GM04504 (cell line): ENCODE data around the gene PMEPA1.

Experiments
- DNase-seq: peaks from one replicate; pipeline ENCODE4 v3.0.0-alpha.2; 2012; ENCODE audit warnings: low read depth

PMEPA1 gene

DNA sequence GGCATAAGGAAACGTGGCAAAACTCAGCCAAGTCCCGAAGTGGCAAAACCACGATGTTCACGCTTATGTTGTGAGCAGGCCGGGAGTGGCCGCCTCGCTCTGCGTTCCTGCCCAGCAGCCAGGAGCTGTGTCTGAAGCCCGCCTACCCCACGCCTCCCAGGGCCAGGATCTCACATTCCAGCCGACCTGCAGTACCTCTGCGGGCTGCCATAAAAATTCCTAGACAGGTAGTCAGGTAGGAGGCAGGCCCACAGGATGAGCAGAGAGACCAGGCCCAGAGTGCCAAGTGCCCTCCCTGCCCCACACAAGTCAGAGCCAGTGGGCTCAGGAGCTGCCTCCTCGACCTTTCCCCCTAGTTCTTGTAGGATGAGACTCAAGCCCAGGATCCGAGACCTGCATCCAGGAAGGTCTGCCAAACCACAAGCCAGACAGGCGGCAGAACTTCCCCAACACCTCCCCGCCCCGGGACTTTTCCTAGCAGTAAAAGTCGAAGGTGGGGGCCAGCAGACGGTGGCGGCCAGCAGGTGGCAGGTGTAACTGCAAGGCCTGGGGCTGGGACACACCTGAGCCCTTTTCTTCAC lies 16.7 kb downstream of the PMEPA1 start:
- DNase-seq, result no peak

DNA sequence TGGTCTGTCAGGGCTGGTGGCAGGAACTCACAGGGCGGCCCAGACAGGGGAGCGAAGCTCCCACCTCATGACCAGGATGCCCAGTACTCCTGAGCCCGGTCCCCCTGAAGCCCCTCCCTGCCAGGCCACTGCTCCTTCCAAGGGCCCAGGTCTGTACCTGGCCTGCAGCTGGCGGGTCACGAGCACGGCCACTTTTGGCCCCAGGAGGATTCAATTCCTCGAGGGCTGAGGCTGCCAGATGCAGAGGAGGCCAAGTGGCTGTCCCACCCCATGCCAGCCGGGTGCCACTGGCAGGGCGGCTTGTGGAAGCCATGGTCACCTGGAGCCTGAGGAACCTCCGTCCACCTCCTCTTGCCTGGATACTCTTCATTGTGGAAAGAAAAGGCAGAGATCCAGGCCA lies 17.4 kb downstream of the PMEPA1 start:
- no peak for DNase-seq

DNA sequence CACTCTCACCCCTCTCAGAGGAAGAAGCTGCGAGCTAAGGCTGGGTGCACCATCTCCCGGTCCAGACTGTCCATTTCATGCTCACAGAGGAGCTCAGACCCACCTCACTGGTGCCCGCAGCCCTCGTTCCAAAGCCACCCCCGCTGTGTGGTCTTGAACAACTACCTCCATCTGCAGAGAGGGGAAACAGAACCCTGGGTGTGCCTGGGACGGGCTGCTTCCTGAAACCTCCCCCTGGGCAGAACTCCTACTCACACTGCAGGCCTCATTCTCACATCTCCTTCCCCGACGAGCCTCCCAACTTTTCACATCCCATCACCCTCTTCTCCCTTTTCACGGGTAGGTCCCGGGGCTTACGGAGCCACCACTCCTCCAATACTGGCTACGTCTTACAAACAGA lies 18.1 kb downstream of the PMEPA1 start:
- no peak for DNase-seq

DNA sequence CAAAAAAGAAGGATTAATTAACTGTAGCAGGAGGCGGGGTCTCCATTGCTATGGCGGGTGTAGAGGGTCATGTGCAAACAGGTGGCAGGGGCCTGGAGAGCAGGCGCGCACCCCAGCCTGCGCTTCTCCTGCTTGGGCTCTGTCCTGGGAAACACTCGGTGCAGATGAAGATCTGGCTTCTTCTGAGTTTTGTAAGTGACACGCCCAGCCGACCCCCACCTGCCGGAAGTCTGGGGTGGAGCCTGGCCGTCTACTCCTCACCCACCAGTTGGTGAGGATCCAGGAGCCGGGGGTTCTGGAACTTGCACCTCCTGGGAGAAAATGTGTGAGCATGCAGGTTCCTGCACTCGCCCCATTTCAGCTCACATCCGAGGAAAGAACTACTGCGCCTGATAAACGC lies 19.3 kb downstream of the PMEPA1 start:
- no peak for DNase-seq

DNA sequence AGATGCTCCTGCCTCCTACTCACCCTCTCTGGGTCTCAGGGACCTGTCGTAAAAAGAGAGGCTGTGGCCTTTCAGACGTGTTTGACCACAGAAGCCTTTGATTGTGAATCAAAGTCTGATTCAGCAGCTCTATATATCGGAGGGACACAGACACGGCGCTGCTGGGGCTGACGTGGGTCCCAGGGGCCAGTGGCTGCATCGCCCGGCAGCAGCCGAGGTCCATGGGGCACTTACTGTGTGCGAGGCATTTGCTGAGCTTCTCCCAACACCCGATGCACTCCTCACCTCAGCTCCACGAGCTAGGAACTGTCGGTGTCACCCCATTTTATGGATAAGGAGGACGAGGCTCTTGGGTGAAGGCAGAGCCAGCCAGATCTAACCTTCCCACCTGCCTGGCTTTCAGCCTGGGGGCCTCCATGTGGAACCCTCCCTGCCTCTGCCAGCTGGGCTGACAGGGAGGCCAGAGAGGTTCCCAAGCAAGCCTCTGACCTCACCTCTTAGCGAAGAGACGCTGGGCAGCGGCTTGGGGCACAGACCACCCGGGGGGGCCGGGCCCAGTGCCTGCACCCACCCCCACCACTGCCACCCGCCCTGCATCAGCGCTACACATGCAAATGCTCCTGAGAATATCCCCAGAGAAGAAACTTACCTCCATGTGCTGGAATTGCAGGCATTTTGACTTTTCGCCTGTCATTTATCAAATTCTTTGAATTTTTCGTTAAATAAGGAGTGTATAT lies 19.9 kb downstream of the PMEPA1 start:
- DNase-seq, result no peak

DNA sequence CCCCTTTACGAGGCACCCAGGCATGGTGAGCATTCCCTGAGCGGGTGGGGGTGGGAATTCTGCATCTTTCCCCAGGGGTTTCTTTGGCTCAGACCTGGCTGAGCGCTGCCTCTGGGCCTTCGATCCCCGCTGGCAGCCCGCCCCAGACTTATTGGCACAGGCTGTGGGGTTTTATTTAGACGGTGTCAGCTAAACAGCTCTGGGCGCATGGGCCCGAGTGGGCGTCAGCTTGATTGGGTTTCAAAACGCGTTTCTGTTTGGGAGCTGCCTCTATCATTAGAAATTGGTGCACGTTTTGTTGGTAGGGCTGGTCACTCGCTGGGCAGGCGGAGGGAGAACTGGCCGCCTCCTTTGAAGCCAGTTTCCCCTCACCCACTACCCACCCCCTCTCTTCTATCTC lies 21.0 kb downstream of the PMEPA1 start:
- DNase-seq, result no peak

DNA sequence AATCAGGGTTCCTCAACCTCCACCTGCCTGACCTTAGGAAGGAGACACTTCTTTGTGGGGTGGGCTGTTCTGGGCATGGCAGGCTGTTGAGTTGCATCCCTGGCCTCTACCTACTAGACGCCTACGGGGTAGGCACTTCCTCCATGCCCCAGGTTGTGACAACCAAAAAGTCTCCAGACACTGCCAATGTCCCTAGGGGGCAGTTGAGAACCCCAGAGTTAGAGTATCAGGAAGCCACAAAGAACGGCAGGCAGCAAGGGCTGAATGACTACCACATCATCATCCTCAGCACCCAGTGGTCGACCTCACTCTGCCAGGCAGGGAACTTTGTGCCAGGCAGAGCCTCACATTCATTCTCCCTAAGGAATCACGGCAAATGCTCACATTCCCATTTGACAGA lies 21.5 kb downstream of the PMEPA1 start:
- no peak for DNase-seq

DNA sequence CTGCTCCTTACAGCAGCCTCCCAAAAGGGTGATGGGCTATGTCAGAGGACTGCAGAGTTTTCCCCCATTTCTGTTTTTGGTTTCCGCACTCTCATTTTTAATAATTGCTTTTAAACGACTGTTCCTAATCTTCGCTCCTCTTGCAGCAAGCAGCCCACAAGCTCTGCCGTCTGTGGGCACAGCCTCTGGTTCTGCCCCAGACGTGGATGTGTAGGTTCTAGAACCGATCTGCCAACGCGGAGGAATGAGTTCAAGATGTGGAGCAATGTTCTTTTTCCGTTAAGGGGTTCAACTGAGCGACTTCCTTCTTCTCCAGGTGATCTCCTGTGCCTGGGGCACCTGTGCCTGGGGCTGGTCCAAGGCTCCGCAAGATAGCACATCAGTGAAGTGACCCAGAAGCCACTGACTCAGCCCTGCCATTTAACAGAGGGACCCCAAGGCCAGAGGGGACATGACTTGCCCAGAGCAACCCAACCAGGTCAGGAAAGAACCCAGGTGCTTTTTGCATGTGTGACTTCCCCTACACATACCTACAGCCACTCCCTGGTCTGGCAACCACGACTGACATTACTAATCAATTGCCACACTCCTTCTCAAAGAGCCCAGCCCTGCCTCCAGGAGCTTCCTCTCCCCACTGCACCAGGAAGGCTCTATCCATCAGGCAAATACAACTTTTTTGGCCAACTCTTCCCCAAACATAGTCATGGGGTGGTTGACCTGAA lies 22.7 kb downstream of the PMEPA1 start:
- no peak for DNase-seq

DNA sequence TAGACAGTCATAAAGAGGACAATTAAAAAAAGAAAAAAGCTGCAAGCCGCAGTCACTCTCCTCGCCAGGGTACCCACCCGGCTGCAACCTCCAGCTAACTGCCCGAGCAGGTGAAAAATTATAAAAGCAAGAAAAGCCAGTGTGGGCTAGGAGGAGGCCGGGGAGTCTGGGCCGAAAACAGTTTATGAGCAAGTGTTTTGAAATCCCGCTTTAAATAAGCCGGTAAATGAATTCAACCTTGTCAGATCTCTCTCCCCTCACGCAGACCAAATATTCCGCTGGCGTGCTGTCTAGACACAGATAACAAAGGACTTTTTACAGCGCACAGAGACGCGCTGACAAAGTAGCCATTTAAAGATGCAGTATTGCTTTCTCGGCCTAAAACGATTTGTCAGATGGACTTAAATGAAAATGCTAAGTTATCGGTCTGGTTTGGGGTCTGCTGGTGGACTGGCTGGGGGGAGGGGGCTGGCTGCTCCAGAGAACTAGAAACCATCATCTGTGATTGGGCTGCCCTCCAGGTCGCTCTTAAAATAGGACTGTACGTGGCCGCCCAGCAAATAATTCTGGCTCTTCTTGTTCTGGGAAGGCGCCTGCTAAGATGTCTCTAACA lies 24.6 kb downstream of the PMEPA1 start:
- no peak for DNase-seq

DNA sequence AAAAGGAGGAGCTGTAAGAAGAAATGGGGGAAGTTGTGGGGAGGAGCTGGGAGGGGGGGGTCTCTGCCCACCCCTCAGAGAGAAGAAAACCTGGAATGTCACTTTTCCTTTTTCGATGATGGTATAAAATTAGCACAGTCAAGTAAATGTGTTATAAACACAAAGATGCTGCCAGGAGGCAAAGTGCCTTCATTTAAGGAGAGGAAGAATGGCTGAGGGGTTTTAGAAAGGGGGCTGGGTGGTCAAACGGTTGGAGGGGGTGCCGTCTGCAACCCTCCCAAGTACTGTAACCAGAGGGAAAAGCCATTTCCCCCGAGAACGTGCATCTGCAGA lies 25.0 kb downstream of the PMEPA1 start:
- no peak for DNase-seq

DNA sequence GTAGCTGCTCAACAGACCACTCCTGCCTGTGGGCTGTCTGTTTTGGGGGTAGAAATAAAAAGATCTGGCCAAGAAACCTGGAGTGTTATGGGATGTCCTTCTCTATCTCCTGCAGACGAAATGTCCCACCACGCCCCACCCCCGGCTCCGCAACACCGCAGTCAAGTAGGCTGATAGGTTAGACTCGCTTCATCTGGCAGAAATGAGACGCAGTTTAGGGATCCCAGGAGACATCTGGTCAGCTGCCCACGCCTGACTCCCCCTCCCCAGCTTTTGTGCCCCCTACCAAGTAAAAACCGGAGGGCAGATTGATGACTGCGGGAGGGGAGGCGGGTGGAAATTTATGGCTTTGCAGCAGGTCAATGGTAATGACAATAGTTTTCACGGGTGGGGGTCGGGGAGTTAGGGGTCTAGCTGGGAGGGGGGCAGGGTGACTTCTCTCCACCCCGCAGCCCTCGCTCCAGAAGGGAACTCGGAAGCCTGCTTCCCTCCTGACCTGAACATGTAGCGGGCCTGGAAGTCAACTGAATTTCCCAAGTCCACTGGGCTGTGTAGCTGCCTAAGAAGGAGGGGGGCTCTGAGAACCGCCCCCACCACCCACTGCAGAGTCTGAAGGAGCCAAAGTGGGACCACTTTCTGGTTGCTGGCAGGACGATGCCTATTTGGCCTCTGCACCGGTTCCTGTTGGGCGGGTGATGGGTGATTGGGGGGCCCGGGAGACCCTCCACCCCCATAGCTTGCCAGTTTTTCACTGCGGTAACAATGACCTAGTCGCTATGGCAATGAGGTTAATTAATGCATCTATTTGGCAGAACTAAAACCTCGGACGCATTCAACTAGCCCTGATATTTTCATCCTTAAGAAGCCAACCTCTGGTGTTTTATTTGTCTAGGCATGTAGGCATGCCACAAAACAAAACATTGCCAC lies 25.7 kb downstream of the PMEPA1 start:
- no peak for DNase-seq

DNA sequence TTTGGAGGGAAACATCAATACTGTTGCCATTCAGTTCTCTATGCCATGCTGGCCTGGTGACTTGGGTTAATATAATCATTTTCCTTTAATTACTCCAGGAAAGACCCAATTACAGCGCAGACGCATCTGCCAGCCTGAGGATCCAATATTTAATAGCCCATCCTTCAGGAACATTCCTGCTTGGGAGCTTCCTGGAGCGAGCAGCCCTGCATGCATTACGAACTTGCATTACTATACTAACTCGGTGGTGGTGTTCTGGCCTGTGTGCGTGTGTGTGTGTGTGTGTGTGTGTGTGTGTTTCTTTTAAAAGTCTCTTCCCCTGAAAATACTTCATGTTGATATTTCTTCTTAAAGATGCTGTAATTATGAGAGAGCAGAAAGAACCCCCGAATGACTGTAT lies 26.5 kb downstream of the PMEPA1 start:
- no peak for DNase-seq

DNA sequence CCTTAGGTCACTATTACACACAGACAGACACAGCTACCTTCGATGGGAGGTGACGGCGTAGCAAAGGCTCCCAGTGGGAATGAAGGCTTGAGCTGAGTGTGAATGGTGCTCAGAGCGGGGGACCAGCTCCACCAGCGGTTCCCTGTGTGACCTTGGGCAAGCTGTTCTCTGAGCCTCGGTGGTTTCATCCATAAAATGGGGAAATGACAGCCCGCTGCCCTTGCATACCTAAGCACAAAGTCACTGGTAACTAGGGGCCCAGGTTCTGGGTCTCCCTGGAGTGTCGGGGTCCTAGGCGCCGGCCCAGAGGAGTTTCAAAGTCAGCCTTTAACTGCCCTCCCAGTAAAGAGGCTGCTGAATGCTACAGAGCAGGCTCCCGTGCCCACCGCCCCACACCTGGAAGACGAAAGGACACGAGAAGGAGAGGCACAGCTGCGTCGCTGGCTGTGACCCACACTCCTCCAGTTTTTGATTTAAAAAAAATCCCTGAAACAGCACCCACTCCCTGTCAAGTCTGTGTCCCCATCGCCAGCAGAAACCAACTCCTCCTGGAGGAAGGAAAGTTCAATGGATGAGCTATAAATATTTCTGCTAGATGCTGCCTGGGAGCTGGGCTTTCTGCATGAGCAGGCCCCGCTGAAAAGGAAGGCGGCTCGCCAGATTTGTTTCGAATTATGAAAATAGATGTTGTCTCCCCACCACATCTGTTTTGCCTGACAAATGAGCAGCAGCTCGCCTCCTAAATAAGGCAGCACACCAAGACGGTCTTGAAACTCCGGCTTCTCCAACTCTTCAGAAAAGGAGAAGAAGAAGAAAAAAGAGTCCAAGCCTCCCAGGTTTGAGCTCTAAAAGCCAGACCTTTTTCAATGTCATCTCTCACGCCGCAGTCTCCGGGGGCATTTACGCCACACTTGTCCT lies 27.4 kb downstream of the PMEPA1 start:
- no peak for DNase-seq

DNA sequence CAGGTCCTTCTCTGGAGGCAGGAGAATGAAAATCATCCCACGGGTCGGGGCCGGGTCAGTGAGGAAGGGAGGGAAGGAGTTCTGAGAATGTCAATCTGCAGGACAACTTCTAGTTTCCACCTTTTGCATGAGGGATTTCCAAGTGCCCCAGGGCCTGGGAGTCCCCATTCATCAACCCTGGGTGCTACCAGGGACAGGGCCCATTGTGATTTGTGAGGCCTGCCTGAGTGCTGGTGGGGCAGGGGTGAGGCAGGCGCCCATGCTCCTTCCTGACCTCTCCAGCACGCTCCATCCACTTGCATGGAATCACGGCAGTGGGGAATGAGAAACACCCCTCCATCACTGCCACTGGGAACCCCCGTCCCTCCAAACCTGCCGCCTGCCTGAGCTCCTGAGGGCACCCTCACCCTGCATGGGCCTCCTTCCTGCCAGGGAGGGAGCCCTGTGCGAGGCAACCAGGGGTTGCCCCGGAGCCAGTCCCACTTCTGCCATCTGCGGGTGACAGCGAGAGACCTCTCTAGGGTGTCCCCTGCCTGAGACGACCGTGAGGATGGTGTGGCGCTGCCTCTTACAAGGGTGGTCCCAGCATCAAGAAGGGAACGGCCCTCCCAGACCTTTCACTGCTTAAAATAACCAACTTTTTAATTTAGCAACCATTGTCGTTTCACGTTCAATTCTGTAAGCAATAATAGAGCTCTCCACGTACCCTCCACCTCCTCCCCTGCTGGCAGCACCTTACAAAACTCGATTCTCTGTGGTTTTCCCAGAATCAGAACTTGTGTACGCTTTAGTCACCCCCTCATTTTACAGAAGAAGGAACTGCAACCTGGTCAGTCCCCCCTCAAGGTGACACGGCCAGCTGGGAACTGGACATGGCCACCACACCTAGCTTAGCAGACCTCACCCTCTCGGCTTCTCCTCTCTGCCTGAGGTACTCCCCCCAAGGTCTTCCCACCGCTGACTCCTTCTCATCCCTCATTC lies 28.6 kb downstream of the PMEPA1 start:
- no peak for DNase-seq

DNA sequence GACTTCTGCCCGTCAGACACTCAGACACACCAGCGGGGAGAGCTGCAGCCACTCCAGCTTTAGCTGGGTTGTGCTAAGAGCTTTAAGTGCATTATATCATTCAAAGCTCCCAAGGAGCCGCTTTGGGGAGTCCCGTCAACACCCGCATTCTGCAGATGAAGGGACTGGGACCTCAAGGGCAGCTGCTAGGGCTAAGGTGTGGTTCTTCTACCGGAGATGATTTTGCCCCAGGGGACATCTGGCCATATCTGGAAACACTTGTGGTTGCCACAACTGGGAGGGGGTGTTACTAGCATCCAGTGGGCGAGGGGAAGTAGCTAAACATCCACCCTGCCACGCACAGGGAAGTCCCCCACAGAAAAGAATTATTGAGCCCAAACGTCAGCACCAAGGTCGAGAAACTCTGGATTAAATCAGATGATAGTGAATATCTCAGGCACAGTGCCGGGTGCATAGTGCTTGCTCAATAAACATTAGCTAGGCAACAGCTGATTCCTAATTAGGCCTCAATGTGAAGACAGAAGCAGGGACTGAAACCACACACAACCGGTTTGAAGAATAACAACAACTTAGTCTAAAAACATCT lies 29.6 kb downstream of the PMEPA1 start:
- DNase-seq, result no peak

DNA sequence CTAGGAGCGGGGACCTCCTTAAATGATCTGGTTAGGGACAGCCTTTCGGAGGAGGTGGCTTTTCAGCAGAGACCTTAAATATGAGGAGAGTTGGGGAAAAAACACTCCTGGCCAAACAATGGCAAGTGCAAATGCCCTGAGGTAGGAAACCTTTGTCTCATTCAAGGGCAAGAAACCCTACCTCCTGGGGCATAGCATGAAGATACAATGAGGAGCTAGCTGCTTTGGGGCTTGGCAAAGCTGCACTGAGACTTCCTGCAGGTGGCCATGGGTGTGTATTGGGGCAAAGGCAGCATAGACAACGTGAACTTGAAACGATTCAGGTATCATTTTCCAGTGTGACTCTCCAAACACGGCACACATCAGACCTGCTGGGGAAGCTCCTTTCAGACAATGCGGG lies 30.7 kb downstream of the PMEPA1 start:
- DNase-seq, result no peak

DNA sequence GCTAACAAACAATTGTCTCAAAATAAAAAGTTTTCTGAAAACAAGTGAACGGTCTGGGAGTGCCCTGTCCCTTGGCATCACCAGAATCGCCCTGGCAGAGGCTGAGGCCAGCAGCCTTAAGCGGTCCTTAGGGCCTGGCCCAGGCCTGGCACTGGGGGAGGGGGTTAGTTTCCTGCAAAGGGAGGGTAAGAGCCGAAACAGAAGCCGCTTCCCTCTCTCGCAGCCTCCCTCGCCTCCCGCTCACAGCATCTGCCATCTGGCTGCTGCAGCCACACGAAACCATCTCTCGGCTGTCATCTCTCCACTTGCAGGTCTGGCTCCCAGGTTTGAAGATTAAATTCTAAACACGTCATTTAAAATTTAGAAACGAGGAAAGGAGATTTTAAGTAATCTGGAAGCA lies 31.5 kb downstream of the PMEPA1 start:
- DNase-seq, result no peak

DNA sequence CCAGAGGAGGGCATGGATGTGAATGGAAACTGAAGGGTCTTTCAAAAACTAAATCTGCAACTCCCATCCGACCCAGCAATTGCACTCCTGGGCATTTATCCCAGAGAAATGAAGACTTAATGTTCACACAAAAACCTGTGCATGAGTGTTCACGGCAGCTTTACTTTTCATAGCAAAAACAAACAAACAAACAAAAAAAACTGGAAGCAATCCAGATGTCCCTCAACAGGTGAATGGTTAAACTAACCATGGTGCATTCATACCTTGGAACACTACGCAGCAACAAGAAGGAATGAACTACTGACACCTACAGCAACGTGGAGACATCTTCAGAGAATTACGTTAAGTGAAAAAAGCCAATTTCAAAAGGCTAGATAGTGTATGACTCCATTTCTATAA lies 32.2 kb downstream of the PMEPA1 start:
- DNase-seq, result no peak
